ENCODE measurements around the gene FUT8. TPM values are rescaled to one million over a fixed set of nuclear protein-coding genes. Genes with fewer than 3 reads are reported as not detected.

The FUT8 gene
- total RNA-seq, 6 experiments from 2014 or later = 59.5 to 70.4 (median 63.8) TPM

- Mint-ChIP-seq H3K4me3 (no peak overlapping the region), H3K36me3 (ENCODE audit: low read depth) (peaks cover 33% of the 10 kb centered on the region), H3K27me3 (ENCODE audit: insufficient read depth) (no peaks in the 10 kb centered on the region; the same call in 1 of the 2 replicates), H3K27ac (no peak overlapping the region; the same call in 1 of the 2 replicates), H3K9me3 (peaks cover 8% of the 10 kb centered on the region), H3K4me1 (ENCODE audit: low read depth) (peaks cover 56% of the 10 kb centered on the region)
- no peak for TF ChIP-seq CTCF (IDR thresholded peaks at IDR 0.05)
- no peak for DNase-seq
These were observed 37.1 kb downstream of the FUT8 start for GRCh38 chr14:65449647-65450046.

- no peak for DNase-seq
- Mint-ChIP-seq H3K36me3 (ENCODE audit: low read depth) (peaks cover 36% of the 10 kb centered on the region), H3K27me3 (ENCODE audit: insufficient read depth) (no peaks in the 10 kb centered on the region), H3K4me1 (ENCODE audit: low read depth) (peaks cover 21% of the 10 kb centered on the region), H3K27ac (no peak overlapping the region), H3K4me3 (no peak overlapping the region), H3K9me3 (peaks cover 8% of the 10 kb centered on the region)
- TF ChIP-seq CTCF (IDR thresholded peaks at IDR 0.05) = no peak
These were observed 41.4 kb downstream of the FUT8 start for GRCh38 chr14:65453807-65454480.

GRCh38 chr14:65456247-65456646, 43.7 kb downstream of the FUT8 start:
- no peak for TF ChIP-seq CTCF (IDR thresholded peaks at IDR 0.05)
- H3K27me3 Mint-ChIP-seq (ENCODE audit: insufficient read depth) = no peaks in the 10 kb centered on the region
- H3K4me1 Mint-ChIP-seq (ENCODE audit: low read depth) = peaks cover 21% of the 10 kb centered on the region
- H3K4me3 Mint-ChIP-seq = no peak overlapping the region
- DNase-seq = no peak
- H3K9me3 Mint-ChIP-seq = peaks cover 7% of the 10 kb centered on the region
- H3K27ac Mint-ChIP-seq = no peak overlapping the region
- peaks cover 36% of the 10 kb centered on the region for H3K36me3 Mint-ChIP-seq (ENCODE audit: low read depth)

- DNase-seq = no peak
- H3K4me3 Mint-ChIP-seq = peak overlapping the region; percentile 40
- peak overlapping the region; percentile 81 for H3K27ac Mint-ChIP-seq
- TF ChIP-seq CTCF (IDR thresholded peaks at IDR 0.05) = no peak
- H3K36me3 Mint-ChIP-seq (ENCODE audit: low read depth) = peaks cover 13% of the 10 kb centered on the region
- H3K27me3 Mint-ChIP-seq (ENCODE audit: insufficient read depth) = no peaks in the 10 kb centered on the region
- no peaks in the 10 kb centered on the region for H3K9me3 Mint-ChIP-seq
- peaks cover 41% of the 10 kb centered on the region for H3K4me1 Mint-ChIP-seq (ENCODE audit: low read depth)
These were observed 49.2 kb downstream of the FUT8 start for GRCh38 chr14:65461730-65462129.

GRCh38 chr14:65462411-65462810, 49.9 kb downstream of the FUT8 start:
- Mint-ChIP-seq H3K27ac (peak overlapping the region; percentile 81), H3K9me3 (no peaks in the 10 kb centered on the region), H3K4me1 (ENCODE audit: low read depth) (peaks cover 41% of the 10 kb centered on the region), H3K36me3 (ENCODE audit: low read depth) (peaks cover 11% of the 10 kb centered on the region), H3K27me3 (ENCODE audit: insufficient read depth) (no peaks in the 10 kb centered on the region), H3K4me3 (peak overlapping the region; percentile 40)
- DNase-seq = peak; percentile 63
- TF ChIP-seq CTCF (IDR thresholded peaks at IDR 0.05) = no peak

All from HFFc6 (cell line).